B cell (primary cell): ENCODE data around the gene SEC14L5.

Experiments used
- CTCF ChIP-seq: fragments of 200-600 bp; IDR thresholded peaks from one replicate; pipeline ENCODE4 v1.8.0; 2022; ENCODE audit warnings: antibody characterized with exemption, mild to moderate bottlenecking
- EZH2 ChIP-seq: IDR thresholded peaks from 2 replicates; pipeline ENCODE4 v1.6.1; 2012; ENCODE audit warnings: borderline replicate concordance, low read depth, mild to moderate bottlenecking, moderate library complexity, low read length; ENCODE audit not compliant: insufficient read depth, poor library complexity, severe bottlenecking

GRCh38 chr16:5000573-5001001 lies 42.5 kb downstream of the SEC14L5 start:
- no peak for TF ChIP-seq CTCF
- TF ChIP-seq EZH2 = no peak
